Measurements from ENCODE around the gene TEX261. TPM values are rescaled to one million over a fixed set of nuclear protein-coding genes. Genes with fewer than 3 reads are reported as not detected.
"Not testable (repeated sequence)": the region's sequence is repeated elsewhere in the genome, so short reads cannot be mapped to it uniquely, and the experiment has no call there.

The TEX261 gene
- total RNA-seq, 1 experiment from 2014 or later = 60.1 TPM

DNA sequence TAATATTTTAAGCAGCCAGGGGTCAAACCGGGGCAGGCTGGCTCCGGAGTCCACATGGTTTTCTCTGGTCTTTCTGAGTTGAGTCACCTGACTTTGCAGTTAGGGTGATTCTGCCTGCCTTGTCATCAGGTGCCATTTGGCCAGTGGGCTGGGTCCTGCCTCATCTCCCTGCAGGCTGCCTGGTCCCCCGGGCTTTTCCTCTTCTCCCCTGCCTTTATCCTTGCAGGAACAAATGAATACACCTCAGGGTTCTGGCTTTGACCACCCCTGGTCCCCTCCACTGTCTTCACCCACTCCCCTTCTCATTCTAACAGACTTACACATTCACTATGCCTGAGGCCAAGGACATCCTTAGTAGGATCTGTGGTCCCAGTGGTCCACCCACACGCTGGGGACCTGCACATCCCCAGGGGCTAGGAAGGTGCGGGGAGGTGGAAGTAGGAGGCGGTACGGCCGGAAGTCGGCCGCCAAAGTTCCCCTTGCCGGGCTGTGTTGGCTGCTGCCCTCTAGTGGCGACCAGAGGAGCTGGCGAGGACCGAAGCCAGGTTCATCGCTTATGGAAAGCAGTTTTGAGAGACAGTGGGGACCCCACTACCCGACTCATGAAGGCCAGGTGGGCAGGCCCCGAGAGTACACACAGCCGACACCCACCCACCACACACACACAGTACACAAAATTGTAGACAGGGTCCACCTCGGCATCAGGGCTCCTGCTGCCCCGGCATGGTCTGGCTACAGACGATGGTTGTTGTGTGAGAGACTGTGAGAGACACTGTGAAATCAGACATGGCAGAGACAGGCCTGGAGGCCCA lies 6.3 kb upstream of the TEX261 start:
- DNase-seq (ENCODE audit: low read depth) = peak; percentile 54

DNA sequence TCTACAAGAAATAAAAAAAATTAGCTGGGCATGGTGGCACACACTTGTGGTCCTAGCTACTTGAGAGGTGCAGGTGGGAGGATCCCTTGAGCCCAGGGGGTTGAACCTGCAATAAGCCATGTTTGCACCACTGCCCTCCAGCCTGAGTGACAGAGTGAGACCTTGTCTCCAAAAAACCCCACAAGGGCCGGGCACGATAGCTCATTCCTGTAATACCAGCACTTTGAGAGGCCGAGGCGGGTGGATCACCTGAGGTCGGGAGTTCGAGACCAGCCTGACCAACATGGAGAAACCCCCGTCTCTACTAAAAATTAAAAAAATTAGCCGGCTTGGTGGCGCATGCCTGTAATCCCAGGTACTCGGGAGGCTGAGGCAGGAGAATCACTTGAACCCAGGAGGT lies 5.3 kb upstream of the TEX261 start:
- not testable (repeated sequence) for DNase-seq (ENCODE audit: low read depth)

DNA sequence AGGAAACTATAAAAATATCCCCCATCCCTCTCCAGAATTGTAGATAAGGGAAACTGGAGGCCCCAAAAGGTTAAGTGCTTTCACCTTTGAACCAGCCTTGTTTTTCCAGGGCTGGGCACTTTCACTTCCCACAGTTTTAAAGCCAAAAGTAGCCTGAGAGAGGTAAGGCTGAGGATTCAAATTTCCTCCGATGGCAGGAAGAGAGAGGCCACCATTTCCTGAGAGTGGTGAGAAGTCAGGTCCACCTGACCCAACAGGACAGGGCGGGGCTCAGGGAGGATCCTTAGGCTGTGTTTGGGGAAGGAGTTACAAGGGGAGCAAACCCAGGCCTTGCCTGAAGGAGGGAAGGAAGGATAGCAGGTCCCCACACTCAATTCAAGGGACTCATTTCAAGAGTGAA lies 4.7 kb upstream of the TEX261 start:
- no peak for DNase-seq (ENCODE audit: low read depth)

DNA sequence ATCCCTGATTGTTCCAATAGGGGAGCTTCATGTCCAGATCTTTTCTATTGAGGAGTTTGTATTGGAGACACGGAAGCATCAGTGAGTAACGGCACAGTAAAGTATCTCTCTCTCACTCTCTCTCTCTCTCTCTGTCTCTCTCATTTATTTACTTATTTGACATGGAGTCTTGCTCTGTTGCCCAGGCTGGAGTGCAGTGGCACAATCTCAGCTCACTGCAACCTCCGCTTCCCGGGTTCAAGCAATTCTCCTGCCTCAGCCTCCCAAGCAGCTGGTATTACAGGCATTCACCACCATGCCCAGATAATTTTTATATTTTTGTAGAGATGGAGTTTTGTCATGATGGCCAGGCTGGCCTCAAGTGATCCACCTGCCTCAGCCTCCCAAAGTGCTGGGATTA lies 4.2 kb upstream of the TEX261 start:
- not testable (repeated sequence) for DNase-seq (ENCODE audit: low read depth)

DNA sequence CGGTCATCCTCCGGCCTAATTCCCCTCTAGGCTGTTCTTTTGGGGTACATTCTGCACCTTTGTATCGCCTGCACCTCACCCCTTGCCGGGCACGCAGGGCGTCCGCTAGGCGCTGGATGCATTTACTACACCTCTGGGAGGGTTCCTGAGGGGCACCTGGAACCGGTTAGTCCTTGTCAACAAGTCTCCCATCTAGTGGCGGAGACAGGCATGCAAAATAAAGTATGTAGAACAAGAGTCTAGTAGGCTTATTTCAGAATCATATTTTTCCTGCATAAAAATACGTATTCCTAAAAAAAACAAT lies 705 bp upstream of the TEX261 start:
- no peak for DNase-seq (ENCODE audit: low read depth)

DNA sequence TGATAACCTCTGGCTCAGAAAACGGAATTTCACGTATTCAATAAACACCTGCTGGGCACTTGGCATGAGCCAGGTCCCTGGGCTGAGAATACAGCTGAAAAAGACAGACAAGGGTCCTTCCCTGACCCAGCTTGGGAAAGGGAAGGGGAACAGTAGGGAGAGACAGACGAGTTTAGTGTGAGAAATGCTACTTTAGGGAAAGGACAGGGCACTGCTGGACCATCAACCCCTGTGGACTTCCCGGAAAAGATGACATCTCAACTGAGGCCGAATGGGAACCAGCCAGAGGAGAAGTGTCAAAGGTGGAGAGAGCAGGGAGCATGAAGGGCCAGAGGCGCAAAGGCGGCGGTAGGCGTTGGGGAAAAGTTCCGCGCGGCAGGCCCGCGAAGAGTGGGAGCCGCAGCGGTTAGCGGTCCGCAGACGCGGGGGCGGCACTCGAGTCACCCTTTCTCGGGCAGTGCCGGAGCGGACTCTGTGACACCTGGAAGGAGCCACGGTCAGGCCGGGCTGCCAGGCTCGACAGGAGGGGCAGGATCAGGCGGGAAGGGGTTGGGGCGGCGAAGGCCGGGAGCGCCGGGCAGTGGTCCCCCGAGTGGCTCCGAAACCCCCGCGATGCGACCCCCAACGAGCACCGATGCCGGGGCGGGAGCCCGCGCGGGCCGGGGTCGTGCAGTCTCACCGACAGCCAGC lies 519 bp downstream of the TEX261 start:
- DNase-seq (ENCODE audit: low read depth) = no peak

DNA sequence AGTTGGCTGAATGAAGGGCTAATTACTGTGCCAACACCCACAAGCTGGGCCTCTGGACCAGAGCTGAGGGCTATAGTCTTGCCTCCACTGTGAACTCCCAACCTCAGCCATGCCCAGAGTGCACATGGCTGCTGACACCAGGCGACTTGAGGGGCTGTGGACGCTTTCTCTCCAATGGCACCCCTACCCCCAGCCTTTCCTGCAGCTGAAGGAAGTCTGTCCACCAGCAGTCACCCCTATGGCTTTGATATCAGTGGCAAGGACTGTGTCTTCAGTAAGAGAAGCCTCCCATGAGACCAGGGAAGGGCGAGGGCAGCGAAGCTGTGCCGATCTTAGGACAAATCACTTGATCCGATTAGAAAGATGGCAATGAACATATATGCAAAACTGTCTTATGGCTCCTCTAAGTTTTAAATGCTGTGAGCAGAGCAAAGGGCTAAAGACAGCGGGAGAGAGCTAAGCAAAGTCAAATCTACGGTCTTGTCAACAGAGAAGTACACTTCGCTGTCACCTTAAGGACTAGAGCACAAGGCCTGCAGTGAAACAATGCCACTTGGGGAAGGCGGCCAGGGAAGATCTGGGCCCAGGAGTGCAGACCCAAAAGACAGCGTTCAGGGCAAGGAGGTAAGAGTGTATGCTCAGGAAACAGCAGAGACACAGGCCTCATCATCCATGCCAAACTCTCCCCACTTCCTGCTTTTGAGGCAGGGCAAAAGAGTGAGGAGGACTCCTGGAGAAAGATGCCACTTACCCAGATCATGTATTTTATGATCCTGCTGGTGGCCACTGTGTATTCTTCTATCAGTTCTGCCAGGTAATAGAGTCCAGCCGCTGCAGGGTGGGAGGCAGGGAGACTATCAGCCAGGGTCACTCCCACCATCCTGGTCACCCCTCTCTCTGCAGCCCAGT lies 1.5 kb downstream of the TEX261 start:
- DNase-seq (ENCODE audit: low read depth) = no peak

DNA sequence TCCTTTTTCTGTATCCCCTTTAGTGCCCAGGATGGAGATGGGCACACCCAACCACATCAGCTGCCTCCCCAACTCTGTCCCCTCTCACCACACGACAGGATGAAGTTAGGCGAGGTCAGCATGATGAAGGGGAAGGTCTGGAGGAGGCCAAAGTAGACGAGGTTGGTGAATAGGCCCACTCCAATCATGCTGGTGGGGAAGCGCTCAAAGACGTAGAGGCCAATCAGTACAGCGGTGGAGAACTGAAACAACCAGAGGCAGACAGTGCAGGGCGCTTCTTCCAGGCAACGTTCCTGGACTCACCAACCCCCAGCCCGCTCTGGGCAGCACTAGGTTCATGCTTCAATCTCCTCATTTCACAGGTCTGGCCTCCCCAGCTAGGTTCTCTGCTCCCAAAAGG lies 2.9 kb downstream of the TEX261 start:
- DNase-seq (ENCODE audit: low read depth) = no peak

DNA sequence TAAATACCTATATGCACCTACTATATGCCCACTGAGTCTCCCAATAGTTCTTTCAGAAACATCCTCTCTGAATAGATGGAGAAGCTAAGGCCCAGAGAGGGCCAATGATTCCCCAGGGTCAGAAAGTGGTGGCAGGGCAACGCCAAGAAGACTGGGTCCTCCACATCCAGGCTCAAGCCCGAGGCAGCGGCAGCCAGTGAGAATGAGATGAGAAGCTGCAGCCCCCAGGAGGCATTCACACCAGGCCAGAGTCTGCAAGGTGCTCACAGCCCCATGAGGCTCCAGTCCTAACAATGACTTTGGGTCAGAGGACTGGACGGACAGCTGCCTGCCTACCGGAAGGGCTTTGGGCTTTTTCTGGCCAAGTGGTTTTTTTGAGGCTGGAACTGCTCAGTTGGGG lies 3.5 kb downstream of the TEX261 start:
- DNase-seq (ENCODE audit: low read depth) = no peak

DNA sequence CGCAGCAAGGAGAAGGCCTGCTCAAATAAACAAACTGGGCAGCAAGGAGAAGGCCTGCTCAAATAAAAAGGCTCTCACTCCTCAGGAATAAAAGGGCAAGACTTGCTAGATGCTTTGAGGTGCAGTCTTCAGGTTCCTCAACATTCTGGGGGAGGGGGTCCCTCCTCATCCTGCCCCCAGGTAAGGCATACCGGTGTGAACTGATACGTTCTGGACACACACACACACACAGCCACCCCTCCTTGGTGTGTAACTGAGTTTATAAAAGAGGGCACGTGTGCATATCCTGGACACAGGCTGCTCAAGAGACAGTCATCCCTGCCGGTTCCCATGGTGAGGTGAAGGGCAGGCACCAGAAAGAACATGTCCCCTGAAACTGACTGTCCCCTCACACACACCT lies 4.5 kb downstream of the TEX261 start:
- no peak for DNase-seq (ENCODE audit: low read depth)

DNA sequence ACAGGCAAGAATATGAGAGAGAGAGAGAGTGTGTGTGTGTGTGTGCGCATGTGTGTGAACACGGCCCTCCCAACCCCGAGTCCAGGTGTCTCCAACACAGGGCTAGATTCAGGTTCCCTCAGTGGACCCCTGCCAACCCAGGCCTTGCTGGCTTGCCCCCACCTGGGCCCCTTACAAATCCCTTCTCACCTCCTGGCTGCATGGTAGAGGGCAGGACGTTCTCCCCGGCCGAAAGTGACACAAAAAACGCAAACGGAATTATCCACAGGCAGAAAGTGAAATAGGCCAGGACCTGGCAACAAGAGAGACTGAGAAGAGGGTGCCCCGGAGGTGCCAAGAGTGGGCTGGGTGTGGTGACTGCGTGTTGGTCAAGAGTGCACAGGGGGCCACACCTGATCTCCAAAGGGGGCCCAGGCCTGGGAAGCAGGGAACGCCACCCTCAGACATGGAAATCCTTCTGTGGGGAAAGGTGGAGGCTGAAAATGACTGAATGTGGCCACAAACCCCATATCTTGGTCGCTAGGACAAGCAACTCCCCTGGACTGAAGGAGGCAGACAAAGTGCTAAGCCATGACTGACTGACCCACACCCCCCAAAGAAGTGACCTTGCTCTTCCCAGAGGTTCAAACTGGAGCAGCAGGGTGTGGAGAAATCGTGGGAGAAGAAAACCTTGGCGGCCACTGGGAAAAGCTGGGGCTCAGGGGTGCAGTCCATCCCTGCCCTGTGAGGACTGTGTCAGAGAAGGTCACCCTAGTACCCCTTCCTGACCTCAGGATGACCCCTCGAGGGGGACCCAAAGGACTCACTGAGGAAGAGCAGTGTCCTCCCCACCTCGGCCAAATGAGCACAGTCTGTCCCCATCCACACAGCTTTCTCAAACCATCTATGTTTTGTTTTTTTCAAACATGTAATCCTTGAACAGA lies 5.7 kb downstream of the TEX261 start:
- no peak for DNase-seq (ENCODE audit: low read depth)

DNA sequence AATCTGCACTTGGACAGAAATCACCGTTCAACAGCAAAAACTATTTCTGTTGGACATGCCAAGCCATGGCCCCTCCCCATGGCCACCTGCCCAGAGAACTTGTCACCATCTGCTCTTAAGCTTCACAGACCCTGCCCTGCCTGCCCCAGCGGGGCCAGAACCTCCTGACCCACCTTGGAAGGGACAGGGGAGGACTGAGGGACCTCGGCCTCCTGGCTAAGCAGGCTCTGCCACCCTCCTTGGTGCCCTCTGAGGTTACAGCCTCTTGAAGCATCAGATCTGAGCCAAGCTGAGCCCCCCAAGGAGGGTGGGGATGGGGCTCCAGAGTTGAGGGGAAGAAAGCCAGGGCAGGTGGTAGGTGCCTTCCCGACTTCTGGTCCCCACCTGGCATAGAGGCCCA lies 6.5 kb downstream of the TEX261 start:
- DNase-seq (ENCODE audit: low read depth) = no peak

DNA sequence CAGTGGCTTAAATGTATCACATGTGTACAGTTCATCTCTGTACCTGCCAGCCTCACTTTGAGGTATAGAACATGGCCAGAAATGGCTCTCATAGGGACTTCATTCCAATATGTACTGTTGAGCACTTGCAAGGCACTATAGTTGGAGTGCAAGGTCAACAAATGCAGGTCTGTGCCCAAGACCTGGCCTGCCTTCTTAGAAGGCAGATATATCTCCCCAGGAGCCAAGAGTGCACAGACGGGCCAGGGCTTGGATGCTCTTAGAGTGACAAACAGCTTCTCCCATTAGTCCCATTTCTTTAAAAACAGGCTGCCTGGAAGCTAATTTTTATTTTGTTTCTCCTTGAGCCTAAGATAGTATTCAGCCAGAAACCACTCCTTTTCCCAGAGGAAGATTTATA lies 7.3 kb downstream of the TEX261 start:
- no peak for DNase-seq (ENCODE audit: low read depth)

DNA sequence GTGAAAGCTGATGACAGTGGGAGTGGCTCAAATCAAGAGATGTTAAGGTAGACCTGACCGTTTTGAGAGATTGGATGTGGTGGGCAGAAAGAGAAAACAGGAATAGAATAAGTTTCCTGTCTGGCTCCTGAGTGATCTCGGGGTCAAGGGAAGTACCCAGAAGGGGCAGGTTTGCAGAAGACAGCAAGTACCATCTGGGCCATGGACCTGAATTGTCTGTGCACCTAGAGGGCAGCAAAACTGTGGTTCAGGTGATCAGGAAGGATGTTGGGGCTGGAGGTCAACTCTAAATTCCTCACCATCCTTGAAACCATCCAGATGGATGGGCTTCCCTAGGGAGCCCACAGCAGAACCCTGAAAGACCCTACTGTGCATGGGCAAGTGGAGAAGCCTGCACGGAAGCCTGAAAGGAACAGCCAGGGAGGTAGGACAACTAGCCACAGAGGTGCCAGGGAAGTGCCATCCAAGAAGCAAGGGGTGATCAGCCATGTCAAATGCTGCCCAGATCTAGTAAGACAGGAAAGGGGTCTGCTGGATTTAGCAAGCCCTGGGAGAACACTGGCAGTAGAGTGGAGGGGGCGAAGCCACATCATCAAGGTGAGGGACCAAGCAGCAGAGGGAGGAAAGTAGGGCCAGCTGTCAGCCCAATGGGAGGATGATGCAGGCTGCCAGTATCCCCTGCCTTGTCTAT lies 8.0 kb downstream of the TEX261 start:
- no peak for DNase-seq (ENCODE audit: low read depth)

DNA sequence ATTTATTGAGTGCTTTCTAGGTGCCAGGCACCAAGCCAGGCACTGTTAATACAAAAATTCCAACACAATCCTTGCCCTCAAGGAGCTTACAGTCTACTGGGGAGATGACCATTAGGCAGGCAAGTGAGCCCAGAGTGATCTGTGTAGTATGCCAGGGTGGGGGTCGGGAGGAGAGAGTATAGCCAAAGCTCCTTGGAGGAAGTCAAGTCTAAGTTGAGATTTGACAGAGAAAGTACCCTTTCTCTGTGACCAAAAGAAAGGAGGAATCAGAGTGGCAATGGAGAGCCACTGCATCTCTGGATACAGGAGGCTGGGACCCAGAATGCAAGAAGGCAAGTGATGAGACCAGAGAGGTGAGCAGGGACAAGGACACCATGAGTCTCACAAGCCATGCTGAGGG lies 8.7 kb downstream of the TEX261 start:
- DNase-seq (ENCODE audit: low read depth) = no peak

DNA sequence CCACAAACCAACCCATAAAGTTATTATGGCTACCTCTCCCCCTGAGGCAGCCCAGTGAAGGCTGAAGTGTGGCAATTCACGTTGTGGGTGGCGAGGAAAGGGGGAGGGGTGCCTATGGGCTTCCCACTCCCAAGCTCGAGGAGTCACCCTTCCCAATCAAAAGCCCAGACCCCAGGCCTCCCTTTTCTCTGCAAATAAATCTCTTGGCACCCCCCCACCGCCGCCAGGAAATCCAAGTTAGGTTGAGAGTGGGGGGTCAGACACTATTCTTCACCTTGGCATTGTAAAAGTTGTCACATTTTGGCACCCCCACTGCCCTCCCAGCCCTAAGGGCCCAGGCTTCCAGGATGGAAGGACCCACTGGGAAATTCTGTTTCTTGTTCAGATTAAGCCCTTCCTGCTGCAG lies 9.4 kb downstream of the TEX261 start:
- no peak for DNase-seq (ENCODE audit: low read depth)

DNA sequence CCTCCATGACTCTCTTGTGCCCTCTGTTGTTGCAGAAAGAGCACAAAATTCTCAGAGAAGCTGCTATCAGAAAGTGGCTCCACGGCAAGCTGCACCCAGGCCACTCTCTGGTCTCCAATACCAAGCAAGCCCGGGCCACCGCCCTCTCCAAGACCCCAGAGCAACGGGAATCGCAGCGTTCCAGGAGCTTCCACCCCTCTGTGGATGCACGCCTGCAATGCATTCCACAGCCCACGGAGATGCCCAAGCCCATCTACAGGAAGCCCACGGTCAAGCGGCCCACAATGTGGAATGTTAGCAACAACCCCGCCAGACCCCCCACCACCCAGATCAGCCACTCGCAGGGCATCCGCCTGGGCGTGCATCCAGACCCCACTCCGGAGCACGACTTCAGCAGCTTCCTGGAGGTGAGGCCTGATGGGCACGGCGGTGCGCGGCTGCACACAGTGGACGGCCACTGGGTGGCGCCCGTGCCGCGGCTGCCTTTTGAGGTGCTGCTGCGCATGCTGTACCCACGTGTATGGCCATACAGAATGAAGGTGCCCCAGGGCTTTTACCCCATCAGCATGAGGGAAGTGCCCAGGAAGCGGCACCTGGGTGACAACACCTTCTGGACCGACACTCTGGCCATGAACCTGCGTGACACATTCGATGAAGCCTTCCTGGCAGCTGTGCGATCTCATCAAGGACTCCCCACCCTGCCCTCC lies 9.9 kb downstream of the TEX261 start:
- DNase-seq (ENCODE audit: low read depth) = no peak

DNA sequence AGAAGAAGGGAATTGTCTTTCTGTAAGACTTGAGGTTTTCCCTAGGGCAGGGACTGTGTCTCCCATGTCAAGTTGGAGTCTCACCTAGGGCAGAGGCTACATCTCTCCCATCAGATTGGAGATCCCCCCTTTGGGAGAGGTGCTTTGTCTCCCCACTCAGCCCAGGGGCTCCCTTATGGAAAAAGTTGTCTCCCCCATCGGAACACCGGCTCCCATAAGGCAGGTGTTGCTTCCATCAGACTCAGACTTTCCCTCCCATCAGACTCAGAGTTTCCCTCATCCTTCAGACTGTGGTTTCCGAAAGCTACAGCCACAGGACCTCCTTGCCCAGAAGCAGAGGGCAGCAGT lies 10.5 kb downstream of the TEX261 start:
- DNase-seq (ENCODE audit: low read depth) = no peak

DNA sequence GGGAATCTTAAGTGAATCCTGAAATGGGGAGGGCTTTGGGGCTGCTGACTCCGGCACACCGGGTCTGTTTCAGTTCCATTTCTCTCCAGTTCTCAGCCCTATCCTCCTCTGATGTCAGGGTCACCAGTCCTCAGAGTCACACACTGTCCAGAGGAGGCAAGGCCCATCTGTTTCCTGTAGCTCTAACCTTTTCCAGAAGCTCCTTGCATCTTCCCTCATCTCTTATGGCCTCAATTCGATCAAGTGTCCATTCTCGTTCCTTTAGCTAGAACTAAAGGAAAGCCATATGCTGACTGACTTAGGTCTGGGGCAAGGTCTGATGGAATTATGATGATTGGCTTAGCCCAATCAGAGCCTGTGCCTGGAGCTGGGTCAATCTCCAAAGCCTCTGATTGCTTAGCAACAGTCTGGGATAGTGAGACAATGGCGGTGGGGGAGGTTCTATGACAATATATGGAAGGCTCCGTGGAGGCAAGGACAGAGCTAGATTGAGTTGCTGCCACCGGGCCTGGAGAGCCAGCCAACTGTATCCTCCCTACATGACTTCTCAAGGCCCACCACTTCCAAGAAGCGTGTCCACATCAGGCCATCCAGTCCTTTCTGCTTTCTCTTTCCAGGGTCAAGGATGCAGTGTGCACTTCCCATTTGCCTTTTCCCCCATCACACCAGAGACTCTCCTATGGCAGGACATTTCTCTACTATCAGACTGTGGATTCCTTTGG lies 11.0 kb downstream of the TEX261 start:
- DNase-seq (ENCODE audit: low read depth) = no peak
